Measurements from ENCODE around the gene CDCP2. TPM values are rescaled to one million over a fixed set of nuclear protein-coding genes. Genes with fewer than 3 reads are reported as not detected.

The CDCP2 gene
- total and polyA plus RNA-seq, 2 of the 8 experiments (the other 6 are each of a cell fraction or from before 2014, with no cell fraction given) = not detected

DNA sequence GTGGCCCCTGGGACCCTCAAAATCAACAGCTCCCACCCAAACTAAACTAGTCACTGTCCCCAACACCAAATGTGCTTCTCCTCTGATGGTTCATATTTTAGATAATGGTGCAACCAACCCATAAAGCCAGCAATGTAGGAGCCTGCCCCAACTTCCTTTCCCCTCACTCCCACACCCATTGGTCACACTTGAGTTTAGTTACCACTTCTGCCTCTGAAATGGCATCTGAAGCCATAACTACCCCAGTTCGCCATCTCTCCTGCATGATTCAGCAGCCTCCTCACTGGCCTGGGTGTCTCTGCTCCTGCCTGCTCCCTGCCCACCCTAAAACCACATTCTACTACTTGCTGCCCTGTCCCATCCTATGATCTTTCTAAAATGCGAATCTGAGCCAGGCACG, 3.4 kb upstream of the CDCP2 start:
- H3K4ac ChIP-seq (replicated peaks; ENCODE audit: insufficient read length, low read depth, low read length) = no peak overlapping the region
- H2BK120ac ChIP-seq (replicated peaks; ENCODE audit: low read depth, low read length) = no peak overlapping the region
- H3K79me1 ChIP-seq (ENCODE audit: low read depth, low read length) = no peaks in the 10 kb centered on the region; the same call in 1 of the 2 replicates
- H3K79me2 ChIP-seq (ENCODE audit: control insufficient read depth in 1 of 2, insufficient read depth in 2 of 2, low read length in 2 of 2) = no peaks in the 10 kb centered on the region
- no peak overlapping the region for H3K4me2 ChIP-seq (ENCODE audit: insufficient read depth in 1 of 2, low read depth in 2 of 2, low read length in 2 of 2)
- TF ChIP-seq JUND (IDR thresholded peaks at IDR 0.05; ENCODE audit: low read length) (no peak), CBX8 (IDR thresholded peaks at IDR 0.05; ENCODE audit: borderline replicate concordance, low read depth, low read length) (no peak), PHF8 (conservative IDR thresholded peaks at IDR 0.05; ENCODE audit: low read depth, low read length) (no peak), TAF7 (optimal IDR thresholded peaks at IDR 0.05; ENCODE audit: borderline replicate concordance, low read depth, low read length) (no peak)
- no peak overlapping the region for H2AFZ ChIP-seq (ENCODE audit: low read length)
- no peak overlapping the region for H3K56ac ChIP-seq (replicated peaks; ENCODE audit: insufficient read length, low read depth, low read length)
- H3K23ac ChIP-seq (ENCODE audit: insufficient read length) = no peak overlapping the region
- no peak overlapping the region for H3K27ac ChIP-seq (ENCODE audit: low read depth, low read length)
- no peak overlapping the region for H2BK5ac ChIP-seq (ENCODE audit: low read depth, low read length)
- DNase-seq (ENCODE audit: low read depth in 1 of 2, low spot score in 2 of 2) = no peak
- H3K9me3 ChIP-seq (ENCODE audit: insufficient read depth in 2 of 2, low read depth in 1 of 2, low read length in 1 of 2) = no peaks in the 10 kb centered on the region
- H3K23me2 ChIP-seq (ENCODE audit: low read depth, low read length) = no peaks in the 10 kb centered on the region; the same call in 1 of the 2 replicates
- no peak overlapping the region for H4K91ac ChIP-seq (replicated peaks; ENCODE audit: insufficient read length, low read length)
- no peaks in the 10 kb centered on the region for H3K36me3 ChIP-seq (ENCODE audit: control insufficient read depth in 2 of 4, insufficient read depth in 4 of 4, low read length in 3 of 4)
- no peak overlapping the region for H4K8ac ChIP-seq (ENCODE audit: extremely low read depth, insufficient read depth, low read length)
- POLR2A ChIA-PET (ENCODE audit: partially characterized antibody) = interaction anchor here (1.2 kb wide), 1 partner anchor 39 kb away, joined by 3 read pairs; no protein-coding TSS in a partner anchor
- no peak overlapping the region for H3K9ac ChIP-seq (replicated peaks in 1 of 4; ENCODE audit: extremely low read depth in 1 of 4, low read depth in 3 of 4, low read length in 3 of 4)
- no peak overlapping the region for H3K14ac ChIP-seq (ENCODE audit: insufficient read length)
- no peak overlapping the region for H2BK15ac ChIP-seq (ENCODE audit: low read length)
- H4K5ac ChIP-seq (ENCODE audit: insufficient read length, low read depth, low read length) = no peak overlapping the region
- no peak overlapping the region for H2BK20ac ChIP-seq (ENCODE audit: low read length)
- 83% methylated on average over 3 of the region's 3 CpGs; no CpG with 5 or more reads in 1 of the 2 experiments for WGBS, 2 experiments (ENCODE audit: extremely low coverage in 1 of 2, insufficient coverage in 1 of 2, insufficient read length in 1 of 2, insufficient replicate concordance in 2 of 2, low coverage in 1 of 2, low lambda C conversion rate in 2 of 2, missing lambda C conversion rate in 1 of 2)
- FAIRE-seq = no peak
- no peaks in the 10 kb centered on the region for H4K20me1 ChIP-seq (replicated peaks in 1 of 2; ENCODE audit: control insufficient read depth in 1 of 2, insufficient read depth in 2 of 2, low read length in 2 of 2)
- no peaks in the 10 kb centered on the region for H3K27me3 ChIP-seq (replicated peaks in 1 of 4; ENCODE audit: control insufficient read depth in 3 of 4, extremely low read depth in 1 of 4, insufficient read depth in 3 of 4, low read length in 3 of 4)
- H3K4me3 ChIP-seq (ENCODE audit: extremely low read depth in 1 of 4, insufficient read depth in 2 of 4, low read depth in 3 of 4, low read length in 4 of 4) = no peak overlapping the region
- H3K18ac ChIP-seq (ENCODE audit: extremely low read depth, low read length) = no peak overlapping the region
- H2AK5ac ChIP-seq (ENCODE audit: low read depth, low read length) = no peak overlapping the region
- CTCF ChIA-PET (ENCODE audit: partially characterized antibody) = interaction anchor here (0.7 to 1.7 kb wide), 2 partner anchors 25 to 495 kb away, joined by 3 to 6 read pairs; no protein-coding TSS in a partner anchor
- no peaks in the 10 kb centered on the region; a peak in 2 of 7 replicates for H3K4me1 ChIP-seq (replicated peaks in 1 of 4; ENCODE audit: control insufficient read depth in 3 of 4, insufficient read depth in 4 of 4, low read length in 3 of 4)
- no peak overlapping the region for H2BK12ac ChIP-seq (ENCODE audit: low read depth, low read length)

All from H1 (cell line).